Mesenteric fat pad (tissue), 1 donor: ENCODE results near the gene MTCL1. TPM values are rescaled to one million over a fixed set of nuclear protein-coding genes. Genes with fewer than 3 reads are reported as not detected.

Source experiments
- DNase-seq: peaks from one replicate; pipeline ENCODE4 v3.0.0-alpha.2; 2020; ENCODE audit warnings: low spot score
- long read RNA-seq: library from polyadenylated mRNA; unstranded; transcript quantifications from one replicate; pipeline ENCODE4 v2.0.0, GENCODE V29; 2020
- total RNA-seq: library from RNA; stranded (reverse); fragmentation: NEBNext Ultra II Directional; extraction: Animal tissue kit (Norgen Biotek cat#: 25700); gene quantifications from one replicate; pipeline ENCODE4 v1.2.1, GENCODE V29; 2021
- donor health status: DM: yes; HTN: yes; CAD: no.

Gene MTCL1
- 2.3 TPM for total RNA-seq
- long read RNA-seq, partial matches to known transcripts: 1 of 3 reads
- long read RNA-seq, other reads (novel, unspliced or antisense): 1 of 3 reads

DNA sequence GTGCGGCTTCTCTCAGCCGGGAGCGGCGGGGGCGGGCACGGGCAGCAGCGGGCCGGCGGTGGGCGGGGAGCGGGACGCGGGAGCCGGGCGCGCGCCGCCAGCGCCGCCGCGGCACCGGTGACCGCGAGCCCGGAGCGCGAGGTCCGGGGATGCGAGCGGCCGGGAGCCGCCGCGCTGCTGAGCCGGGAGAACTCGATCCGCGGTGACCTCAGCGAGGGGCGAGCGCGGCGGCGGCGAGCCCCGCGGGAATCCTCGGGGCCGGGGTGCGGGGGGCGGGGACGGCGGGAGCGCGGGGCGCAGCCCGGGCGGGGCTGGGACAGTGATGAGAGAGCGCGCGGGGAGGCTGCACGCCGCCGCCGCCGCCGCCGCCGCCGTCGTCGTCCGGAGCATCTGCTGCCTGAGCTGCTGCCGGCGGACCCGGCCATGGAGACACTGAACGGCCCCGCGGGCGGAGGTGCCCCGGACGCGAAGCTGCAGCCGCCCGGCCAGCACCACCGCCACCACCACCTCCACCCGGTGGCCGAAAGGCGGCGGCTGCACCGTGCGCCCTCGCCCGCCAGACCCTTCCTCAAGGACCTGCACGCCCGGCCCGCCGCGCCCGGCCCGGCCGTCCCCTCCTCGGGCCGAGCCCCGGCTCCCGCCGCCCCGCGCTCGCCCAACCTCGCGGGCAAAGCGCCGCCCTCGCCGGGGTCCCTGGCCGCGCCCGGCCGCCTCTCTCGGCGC is at the start of gene MTCL1:
TSS of gene MTCL1 (plus strand) at position 319 of the 723 bp plus-strand sequence. CDS start at position 424, 105 bp downstream.
- DNase-seq: no peak

DNA sequence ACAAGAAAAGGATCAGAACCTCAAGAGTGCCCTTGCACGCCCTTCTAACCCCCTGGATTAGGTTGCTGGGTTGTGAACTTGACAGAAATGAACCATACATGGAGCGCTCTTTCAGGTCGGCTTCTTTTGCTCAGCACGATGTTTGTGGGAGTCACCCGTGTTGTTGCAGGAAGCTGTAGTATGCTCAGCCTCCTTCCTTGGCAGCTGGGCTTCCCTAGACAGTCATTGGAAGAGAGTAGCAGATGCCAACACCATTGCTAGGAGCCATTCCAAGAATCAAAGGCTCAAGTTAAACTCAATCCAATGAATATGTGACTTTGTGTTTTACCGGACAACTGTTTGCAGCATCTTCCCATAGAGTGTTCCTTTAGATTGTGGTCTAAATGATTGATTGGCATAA is 49.1 kb upstream of the MTCL1 start:
- DNase-seq: no peak

DNA sequence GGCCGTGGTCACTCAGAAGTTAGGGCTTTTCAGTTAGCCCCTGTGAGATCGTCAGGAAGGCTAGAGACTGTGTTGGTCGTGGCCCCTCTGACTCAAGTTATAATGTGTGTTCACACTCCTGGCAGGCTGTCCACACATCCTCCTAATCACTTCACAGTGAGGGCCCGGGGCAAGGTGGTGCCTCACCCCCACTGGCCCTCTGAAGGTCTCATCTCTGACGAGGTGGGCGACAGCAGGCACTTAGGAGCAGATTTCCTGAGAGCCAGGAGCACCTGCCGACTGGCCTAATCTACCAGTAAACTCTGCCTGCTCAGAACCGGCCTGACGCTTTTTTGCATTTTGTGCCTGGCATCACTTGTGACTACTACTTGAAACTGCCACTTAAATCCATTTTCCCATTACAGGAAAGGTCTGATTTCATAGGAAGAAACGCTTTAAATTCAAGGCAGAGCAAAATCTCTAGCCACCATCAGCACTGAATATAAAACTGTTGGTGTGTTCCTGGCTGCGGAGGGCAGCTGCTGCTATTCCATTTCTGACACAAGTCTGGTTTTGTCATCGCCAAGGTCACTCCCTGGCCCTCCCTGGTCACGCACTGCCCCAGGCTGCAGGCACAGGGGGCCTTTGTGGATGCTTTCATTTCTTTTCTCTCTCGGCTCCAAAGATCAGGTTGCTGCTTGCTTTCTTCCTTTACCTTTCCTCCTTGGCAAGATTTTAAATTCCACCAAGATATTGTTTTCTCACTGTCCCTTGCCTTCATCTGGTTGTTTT is 48.1 kb upstream of the MTCL1 start:
- no peak for DNase-seq

DNA sequence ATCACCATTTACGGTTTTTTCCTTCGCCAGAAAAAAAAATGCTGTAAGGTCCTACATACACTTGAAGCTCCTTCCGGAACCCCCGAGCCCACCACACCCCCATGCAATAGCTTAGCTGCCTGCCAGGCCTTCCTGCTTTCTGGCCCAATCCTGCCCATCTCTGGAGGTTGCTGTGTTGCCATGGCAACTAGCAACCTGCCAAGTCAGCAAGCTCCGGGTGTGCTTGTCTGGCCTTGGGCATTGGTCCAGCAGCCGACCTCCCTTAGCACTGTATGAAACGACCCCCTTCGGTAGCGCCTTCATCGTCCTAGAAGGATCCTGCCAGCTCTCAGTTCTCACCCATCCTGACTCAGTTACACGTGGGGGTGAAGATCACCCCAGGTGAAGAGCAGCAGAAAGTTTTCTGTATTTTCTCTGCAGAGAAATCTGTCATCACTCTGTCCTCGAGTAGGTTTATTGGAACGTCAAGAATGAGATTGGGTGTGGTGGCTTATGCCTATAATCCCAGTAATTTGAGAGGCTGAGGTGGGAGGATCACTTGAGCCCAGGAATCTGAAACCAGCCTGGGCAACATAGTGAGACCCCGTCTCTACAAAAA is 47.4 kb upstream of the MTCL1 start:
- no peak for DNase-seq

GRCh38 chr18:8658858-8659485 is 46.4 kb upstream of the MTCL1 start:
- no peak for DNase-seq

DNA sequence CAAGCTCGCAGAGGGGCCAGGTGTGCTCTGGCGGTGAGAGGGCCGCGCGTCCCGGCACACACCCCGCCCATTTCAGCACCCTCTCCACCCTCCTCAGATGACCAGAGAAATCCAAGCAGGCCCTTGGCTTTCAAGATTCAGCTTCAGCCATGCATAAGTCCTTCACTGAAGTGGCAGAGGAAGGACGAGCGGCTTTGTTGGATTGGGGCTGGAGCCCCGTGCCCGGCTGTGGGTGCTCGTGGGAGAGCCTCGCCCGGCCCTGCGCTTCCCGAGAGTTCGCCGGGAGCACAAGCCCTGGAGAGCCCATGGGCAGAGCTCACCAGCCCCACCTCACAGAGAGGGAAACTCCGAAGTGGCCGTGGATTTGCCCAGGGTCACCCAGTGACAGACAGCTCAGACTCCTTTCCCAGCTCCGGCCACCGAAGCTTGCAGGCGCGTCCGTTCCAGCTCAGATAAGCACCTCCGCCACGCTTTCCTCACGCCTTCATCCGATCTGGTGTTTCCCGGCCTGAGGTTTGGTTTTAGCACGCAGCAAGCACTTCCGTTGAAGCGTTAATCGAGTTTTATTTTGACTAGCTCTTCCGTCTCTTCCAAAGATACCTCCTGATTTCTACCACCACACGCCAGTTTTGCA is 45.6 kb upstream of the MTCL1 start:
- DNase-seq: no peak

- no peak for DNase-seq
These were observed 45.0 kb upstream of the MTCL1 start for GRCh38 chr18:8660316-8660715.

DNA sequence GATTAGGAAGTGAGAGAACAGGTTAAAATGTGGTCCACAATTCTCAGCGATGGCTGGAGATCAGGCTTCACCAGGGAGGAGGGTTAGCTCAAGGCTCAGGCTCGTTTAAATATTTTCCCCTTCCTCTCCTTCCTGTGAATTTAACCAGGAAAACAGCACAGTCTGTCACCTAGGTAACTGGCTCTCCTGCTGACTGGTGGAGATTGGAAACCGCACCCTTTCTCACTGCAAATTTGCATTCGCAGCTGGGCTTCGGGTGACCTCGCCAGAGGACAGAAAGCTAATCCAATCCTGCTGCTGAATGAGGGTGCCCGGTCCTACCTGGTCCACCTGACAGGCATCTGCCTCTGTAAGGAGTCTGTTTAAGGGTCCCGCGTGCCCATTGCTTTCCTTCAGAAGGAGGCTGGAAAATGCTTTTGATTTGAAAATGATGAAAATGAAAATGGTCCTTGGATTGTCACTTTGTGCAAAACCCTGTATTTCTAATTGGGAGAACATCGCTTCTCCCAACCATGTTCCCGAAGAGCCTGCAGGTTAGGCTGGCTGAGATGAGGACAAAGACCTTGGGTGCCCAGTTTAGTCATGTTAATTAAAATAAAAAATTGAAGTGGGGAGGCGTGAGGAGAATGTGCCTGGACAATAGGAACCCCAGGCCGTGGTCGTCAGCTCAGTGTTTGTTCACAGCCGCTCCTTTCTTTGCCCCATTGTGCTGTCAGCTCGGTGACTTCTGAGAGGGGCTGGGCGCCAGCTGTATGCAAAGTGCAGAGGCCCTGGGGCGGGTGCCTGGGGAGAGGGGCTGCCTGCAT is 43.4 kb upstream of the MTCL1 start:
- no peak for DNase-seq

GRCh38 chr18:8662560-8663255 is 42.6 kb upstream of the MTCL1 start:
- no peak for DNase-seq

DNA sequence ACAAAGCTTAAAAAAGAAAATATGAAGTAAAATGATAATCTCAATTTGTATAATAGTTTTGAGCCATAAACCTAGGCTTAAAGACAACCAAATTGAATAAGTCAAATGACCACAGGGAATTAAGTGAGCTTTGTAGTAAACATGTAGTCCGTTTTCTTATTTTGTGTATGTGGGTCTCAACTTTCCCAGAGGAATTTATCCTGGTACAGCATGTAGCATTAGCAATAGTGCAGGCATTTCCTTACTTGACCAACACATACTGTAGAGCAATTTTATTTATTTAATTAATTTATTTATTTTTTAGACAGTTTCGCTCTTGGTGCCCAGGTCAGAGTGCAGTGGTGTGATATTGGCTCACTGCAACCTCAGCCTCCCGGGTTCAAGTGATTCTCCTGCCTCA is 37.5 kb upstream of the MTCL1 start:
- no peak for DNase-seq

- no peak for DNase-seq
These were observed 37.0 kb upstream of the MTCL1 start for GRCh38 chr18:8668381-8668780.

GRCh38 chr18:8669571-8669970 is 35.8 kb upstream of the MTCL1 start:
- no peak for DNase-seq

DNA sequence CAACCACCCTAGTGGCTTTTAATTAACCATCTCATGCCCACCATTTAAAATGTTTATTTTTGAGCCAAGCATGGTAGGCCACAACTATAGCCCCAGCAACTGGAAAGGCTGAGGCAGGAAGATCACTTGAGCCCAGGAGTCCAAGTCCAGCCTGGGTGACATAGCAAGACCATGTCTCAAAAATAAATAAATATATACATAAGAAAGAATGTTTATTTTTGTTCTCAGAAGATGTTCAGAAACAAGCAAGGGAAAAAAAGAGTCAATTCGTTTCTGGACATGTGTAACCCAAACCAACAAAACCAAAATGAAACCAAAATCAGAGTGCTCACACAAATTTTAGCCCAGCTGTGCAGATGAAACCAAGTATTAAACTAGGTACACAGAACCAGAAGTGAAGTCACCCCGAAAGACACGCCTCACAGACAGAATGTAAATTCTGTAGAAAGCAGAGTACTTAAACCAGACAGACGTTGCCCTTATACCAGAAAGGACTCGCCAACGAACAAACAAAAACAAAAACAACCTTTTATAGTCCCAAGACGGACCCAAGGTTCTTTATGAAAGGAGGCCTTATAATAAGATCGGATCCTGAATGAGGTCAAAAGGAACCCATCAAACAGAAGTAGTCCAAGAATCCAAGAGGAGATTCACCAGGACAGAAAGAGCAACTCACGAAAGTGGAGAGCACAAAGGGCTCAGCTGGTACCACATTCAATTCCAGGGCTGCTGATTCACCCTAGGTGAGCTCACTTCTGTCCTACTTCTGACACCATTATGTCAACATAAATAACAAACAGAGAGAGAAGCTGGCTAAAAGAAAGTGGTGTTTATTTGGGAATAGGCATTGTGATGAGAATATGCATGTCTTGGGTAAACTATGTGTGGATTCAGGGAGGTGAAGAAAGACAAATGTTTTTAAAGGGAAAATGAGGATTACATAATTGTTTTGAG is 31.8 kb upstream of the MTCL1 start:
- no peak for DNase-seq

GRCh38 chr18:8675057-8675456 is 30.3 kb upstream of the MTCL1 start:
- DNase-seq: no peak

DNA sequence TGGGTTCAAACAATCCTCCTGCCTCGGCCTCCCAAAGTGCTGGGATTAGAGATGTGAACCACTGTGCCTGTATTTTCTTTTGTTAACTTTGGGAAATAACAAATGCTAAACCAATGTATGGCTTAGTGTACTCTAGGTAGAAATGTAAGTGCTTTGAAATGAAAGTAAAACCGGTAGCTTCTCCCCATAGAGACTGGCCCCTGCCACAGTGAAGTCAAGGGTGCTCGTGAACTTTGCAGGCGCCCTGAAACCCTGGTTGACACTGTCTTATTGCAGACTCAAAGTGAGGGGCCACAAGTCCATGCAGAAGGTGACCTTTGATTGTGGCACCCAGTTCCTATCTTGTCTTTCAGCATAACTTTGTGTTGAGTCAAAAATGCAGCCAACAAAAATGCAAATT is 24.2 kb upstream of the MTCL1 start:
- no peak for DNase-seq

DNA sequence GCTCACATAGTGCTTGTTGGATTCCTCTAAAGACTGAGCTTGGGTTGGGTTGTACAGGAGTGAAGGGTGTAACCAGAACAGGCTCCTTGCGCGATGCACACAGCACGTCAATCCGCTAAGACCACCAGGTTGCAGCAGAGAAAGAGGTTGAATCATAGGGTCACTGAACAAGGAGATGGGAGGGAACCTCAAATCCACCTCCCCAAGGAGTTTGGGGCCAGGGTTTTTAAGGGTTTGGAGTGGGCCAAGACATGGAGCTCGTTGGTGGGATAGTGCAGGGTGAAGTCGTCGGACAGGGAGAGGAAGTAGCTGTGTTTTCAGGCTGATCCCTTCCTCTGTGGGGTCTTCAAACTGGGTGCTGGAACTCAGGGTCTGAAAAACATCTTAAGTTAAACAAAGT is 20.8 kb upstream of the MTCL1 start:
- no peak for DNase-seq

DNA sequence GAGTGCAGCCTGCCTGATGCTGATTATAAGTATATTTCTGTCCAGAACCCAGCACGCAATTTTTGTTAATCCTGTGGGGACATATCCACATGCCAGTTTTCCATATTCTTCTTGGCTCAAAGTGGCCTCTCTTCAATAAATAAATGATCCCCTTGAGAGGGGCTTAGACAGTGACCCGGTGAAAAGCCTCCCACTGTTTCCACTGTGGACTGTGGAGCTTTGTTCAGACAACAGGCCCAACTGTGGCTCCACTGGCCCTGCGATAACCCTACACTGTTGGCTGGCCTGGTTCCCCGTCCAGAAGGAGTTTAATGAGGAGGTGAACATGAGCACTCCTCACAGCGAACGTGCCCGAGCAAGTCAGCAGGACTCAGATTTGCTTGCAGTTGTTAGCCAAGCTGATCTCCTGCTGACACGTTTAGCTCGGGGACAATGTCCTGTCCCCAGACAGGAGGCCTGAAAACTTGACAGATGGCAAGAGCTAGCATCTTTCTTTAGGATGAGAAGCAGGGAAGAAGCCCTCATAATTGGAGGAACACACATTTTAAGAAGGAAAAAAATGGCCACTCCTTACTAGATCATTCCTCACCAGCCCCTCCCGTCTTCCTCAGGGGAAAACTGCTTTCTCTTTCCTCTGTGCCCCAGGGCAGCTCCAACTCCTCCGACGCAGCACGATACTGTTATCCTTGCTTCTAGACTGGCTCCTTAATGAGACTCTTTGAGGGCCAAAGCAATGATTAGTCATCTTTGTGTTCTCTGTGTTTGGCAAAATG is 20.0 kb upstream of the MTCL1 start:
- DNase-seq: no peak

- no peak for DNase-seq
These were observed 19.5 kb upstream of the MTCL1 start for GRCh38 chr18:8685914-8686216.
